Measurements from ENCODE around the gene EPB41L3.

GRCh38 chr18:5515011-5515784 lies 28.6 kb downstream of the EPB41L3 start:
- no peak for TF ChIP-seq CTCF (optimal IDR thresholded peaks at IDR 0.05 in 1 of 3, IDR thresholded peaks at IDR 0.05 in 1 of 3, conservative IDR thresholded peaks at IDR 0.05 in 1 of 3; ENCODE audit: extremely low read depth in 1 of 3, insufficient read depth in 2 of 3, low read length in 3 of 3)
- TF ChIP-seq EZH2 (IDR thresholded peaks at IDR 0.05; ENCODE audit: low read length), result no peak

Data from keratinocyte (primary cell).